BLaER1 (cell line): Measurements from ENCODE around the gene TM4SF18.

Experiments used
- H3K27ac ChIP-seq: shearing (Covaris generic); formaldehyde crosslinking; 2 replicates; pipeline ENCODE4 v1.8.1; 2022
- H3K27me3 ChIP-seq: shearing (Covaris generic); formaldehyde crosslinking; 2 replicates; pipeline ENCODE4 v1.8.1; 2022
- H3K36me3 ChIP-seq: shearing (Covaris generic); formaldehyde crosslinking; 2 replicates; pipeline ENCODE4 v1.8.1; 2022
- H3K4me1 ChIP-seq: shearing (Covaris generic); formaldehyde crosslinking; 2 replicates; pipeline ENCODE4 v1.8.1; 2022
- H3K4me2 ChIP-seq: shearing (Covaris generic); formaldehyde crosslinking; 2 replicates; pipeline ENCODE4 v1.8.1; 2022
- H3K4me3 ChIP-seq: shearing (Covaris generic); formaldehyde crosslinking; 2 replicates; pipeline ENCODE4 v1.8.1; 2022
- H3K9ac ChIP-seq: shearing (Covaris generic); formaldehyde crosslinking; 2 replicates; pipeline ENCODE4 v1.8.1; 2022
- H3K9me3 ChIP-seq: shearing (Covaris generic); formaldehyde crosslinking; 2 replicates; pipeline ENCODE4 v1.8.1; 2022
- H4K20me1 ChIP-seq: shearing (Covaris generic); formaldehyde crosslinking; 2 replicates; pipeline ENCODE4 v1.8.1; 2022
- Cebpa-rat ChIP-seq: shearing (Covaris generic); IDR thresholded peaks from 2 replicates; pipeline ENCODE4 v1.8.1; 2022

The TM4SF18 gene

DNA sequence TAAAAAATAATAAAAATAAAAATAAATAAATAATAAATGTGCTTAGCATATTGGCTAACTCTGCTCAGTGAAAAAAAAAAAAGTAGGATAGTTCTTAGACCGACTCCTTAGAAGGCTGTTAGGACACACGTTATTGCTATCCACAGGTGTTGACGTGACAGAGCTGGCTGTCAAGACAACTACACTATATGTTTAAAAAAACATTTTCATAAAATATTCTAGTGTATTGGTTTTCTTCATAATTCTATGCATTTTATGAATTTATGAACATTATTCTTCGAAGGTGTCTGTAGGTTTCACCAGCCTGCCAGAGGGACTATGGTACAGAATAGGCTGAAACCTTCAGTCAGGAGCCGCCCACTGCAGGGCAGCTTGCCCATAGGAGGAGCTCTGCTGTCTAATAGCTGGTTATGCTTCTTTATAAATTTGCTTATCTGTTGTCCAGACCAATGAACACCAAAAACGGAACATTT lies 34.8 kb upstream of the TM4SF18 start:
- Histone ChIP-seq H3K9me3 (no peaks in the 10 kb centered on the region), H3K4me2 (no peak overlapping the region)

DNA sequence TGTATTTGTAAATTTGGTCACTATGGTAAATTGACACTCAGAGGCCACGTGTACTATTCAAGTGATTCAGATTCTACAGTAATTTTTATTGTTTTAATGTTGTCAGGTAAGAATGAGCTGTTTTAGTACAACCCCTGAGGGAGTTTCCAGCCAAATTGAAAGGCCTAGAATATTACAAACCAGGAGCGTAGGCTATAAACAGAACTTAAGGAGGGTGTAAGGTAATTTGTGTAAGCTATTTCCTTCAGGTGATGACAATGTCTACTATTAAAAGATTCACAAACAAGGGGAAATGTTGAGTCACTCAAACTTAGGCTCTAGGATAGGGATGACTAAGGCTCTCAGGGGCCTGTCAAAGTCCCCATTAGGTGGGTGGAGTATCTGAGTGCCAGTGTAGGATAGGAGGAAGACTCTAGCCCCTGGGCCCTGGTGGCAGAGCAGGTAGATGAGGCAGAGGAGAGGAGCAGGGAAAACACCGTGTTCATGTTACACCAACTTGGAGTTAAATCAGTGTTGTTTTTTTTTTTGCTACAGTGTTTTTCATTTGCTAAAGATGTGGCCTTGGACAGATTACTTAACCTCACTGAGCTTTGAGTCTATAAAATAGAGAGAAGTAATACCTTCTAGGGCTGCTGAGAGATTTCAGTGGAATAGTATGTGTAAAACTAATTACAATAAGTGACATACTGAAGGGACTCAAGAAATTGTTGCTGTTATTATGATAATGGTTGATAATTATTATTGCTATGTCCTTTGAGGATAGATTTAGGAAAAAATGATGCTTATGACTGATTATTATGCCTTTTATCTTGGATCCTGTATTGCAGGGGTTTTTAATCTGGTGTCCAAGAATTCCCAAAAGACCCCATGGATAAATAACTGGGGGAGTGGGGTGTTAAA lies 33.8 kb upstream of the TM4SF18 start:
- no peak overlapping the region for H3K9ac ChIP-seq
- TF ChIP-seq Cebpa-rat, result no peak
- no peak overlapping the region for H3K27ac ChIP-seq
- H4K20me1 ChIP-seq, result no peaks in the 10 kb centered on the region
- H3K9me3 ChIP-seq, result no peaks in the 10 kb centered on the region
- H3K27me3 ChIP-seq, result no peaks in the 10 kb centered on the region
- H3K4me1 ChIP-seq, result no peaks in the 10 kb centered on the region
- H3K4me2 ChIP-seq, result no peak overlapping the region
- H3K4me3 ChIP-seq, result no peak overlapping the region
- H3K36me3 ChIP-seq, result no peaks in the 10 kb centered on the region

More for the DNA sequence above, 34.8 kb upstream of the TM4SF18 start:
- Histone ChIP-seq H3K9ac (no peak overlapping the region), H4K20me1 (no peaks in the 10 kb centered on the region), H3K4me3 (no peak overlapping the region), H3K27ac (no peak overlapping the region), H3K4me1 (no peaks in the 10 kb centered on the region), H3K36me3 (no peaks in the 10 kb centered on the region), H3K27me3 (no peaks in the 10 kb centered on the region)
- TF ChIP-seq Cebpa-rat, result no peak

DNA sequence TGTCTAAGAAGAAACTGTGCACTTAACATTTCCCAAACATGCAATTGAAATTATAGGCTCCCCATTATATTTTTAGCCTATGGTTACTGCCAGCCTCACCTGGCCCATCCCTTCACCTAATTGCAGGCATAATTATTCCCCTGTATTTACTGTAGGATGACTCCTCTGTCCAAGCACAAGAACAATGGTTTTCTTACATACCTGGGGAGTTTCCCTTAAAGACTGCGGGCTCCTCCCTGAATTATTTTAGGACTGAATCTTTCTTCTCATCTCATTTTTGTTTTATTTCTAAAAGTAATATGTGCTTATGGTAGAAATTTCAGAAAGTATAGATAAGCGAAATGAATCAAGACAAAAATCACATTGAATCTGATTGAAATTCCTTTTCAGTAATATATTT lies 32.6 kb upstream of the TM4SF18 start:
- H3K4me1 ChIP-seq, result no peaks in the 10 kb centered on the region
- no peak overlapping the region for H3K27ac ChIP-seq
- TF ChIP-seq Cebpa-rat, result no peak
- H3K36me3 ChIP-seq, result no peaks in the 10 kb centered on the region
- no peak overlapping the region for H3K9ac ChIP-seq
- H4K20me1 ChIP-seq, result no peaks in the 10 kb centered on the region
- no peak overlapping the region for H3K4me2 ChIP-seq
- H3K27me3 ChIP-seq, result no peaks in the 10 kb centered on the region
- no peaks in the 10 kb centered on the region for H3K9me3 ChIP-seq
- H3K4me3 ChIP-seq, result no peak overlapping the region

DNA sequence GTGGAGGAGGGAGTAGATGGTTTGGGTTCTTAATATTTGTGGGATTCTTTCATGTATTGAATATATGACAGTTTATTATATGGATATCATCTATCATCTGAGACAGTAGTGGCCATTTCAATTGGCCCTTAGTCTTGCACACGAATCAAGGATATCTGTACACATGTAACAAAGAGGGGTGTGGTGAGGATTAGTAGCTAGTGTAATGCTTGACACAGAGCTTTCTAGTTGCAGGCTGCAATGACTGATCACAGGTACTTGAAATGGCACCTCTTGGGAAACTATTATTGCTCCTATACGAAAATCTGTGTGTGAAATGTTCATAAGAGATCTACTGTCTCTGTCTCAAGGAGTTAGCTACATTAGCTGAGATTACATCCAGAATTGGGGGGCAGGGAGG lies 31.2 kb upstream of the TM4SF18 start:
- Histone ChIP-seq H3K4me2 (no peak overlapping the region), H3K27me3 (no peaks in the 10 kb centered on the region), H4K20me1 (no peaks in the 10 kb centered on the region), H3K9ac (no peak overlapping the region), H3K36me3 (no peaks in the 10 kb centered on the region), H3K9me3 (no peaks in the 10 kb centered on the region), H3K4me1 (no peaks in the 10 kb centered on the region), H3K27ac (no peak overlapping the region), H3K4me3 (no peak overlapping the region)
- TF ChIP-seq Cebpa-rat, result no peak

DNA sequence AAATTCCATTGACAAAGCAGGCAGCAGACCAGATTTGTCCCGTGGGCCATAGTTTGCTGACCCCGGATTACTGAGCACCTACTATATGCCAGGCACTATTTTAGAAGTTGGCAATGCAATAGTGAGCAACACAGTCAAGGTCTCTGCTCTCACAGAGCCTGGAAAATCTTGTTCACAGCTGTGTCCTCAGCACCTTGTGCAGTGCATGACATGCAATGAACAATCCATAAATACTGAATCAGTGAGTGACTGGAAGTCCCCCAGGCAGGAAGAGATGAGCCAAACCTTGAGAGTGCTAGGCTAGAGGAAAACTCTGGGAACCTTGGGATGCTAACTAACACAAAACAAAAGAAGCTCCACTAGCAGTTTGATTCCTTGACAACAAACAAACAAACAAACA lies 29.6 kb upstream of the TM4SF18 start:
- Histone ChIP-seq H3K4me2 (no peak overlapping the region), H4K20me1 (no peaks in the 10 kb centered on the region), H3K9me3 (no peaks in the 10 kb centered on the region), H3K36me3 (no peaks in the 10 kb centered on the region), H3K9ac (no peak overlapping the region), H3K27me3 (no peaks in the 10 kb centered on the region), H3K4me3 (no peak overlapping the region), H3K4me1 (no peaks in the 10 kb centered on the region), H3K27ac (no peak overlapping the region)
- no peak for TF ChIP-seq Cebpa-rat

DNA sequence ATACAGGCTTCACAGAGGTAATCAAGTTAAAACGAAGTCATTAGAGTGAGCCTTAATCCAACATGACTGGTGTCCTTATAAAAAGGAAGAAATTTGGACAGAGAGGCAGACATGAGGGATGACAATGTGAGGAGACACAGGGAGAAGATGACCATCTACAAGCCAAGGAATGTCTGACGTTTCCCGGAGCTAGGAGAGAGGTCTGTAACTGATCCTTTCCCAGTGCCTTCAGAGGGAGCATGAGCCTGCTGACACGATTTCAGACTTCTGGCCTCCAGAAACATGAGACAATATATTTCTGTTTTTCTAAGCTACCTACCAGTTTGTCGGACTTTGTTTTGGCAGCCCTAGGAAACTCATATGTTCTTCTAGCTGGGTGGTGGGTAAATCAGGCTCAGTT lies 28.9 kb upstream of the TM4SF18 start:
- Histone ChIP-seq H3K9me3 (no peaks in the 10 kb centered on the region), H3K9ac (no peak overlapping the region), H3K4me1 (no peaks in the 10 kb centered on the region), H3K27me3 (no peaks in the 10 kb centered on the region), H3K36me3 (no peaks in the 10 kb centered on the region), H3K27ac (no peak overlapping the region), H3K4me3 (no peak overlapping the region), H3K4me2 (no peak overlapping the region), H4K20me1 (no peaks in the 10 kb centered on the region)
- TF ChIP-seq Cebpa-rat, result no peak

DNA sequence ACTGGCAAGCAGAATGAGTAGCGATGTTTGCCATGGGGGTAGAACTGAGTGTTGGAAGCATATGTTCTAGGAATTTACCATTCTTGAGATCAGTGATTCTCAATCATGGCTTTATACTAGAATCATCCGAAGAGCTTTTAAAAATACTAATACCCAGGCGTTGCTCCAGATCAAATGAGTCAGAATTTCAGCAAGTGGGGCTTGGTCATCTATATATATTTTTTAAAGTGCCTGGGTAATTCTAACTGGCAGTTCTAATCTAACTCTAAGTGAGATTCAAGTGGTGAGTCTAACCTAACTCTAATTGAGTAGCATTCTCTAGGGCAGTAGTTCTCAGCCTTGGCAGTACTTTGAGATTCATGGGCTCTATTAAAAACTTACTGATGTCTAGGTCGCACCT lies 23.2 kb upstream of the TM4SF18 start:
- TF ChIP-seq Cebpa-rat, result no peak
- no peaks in the 10 kb centered on the region for H3K4me1 ChIP-seq

DNA sequence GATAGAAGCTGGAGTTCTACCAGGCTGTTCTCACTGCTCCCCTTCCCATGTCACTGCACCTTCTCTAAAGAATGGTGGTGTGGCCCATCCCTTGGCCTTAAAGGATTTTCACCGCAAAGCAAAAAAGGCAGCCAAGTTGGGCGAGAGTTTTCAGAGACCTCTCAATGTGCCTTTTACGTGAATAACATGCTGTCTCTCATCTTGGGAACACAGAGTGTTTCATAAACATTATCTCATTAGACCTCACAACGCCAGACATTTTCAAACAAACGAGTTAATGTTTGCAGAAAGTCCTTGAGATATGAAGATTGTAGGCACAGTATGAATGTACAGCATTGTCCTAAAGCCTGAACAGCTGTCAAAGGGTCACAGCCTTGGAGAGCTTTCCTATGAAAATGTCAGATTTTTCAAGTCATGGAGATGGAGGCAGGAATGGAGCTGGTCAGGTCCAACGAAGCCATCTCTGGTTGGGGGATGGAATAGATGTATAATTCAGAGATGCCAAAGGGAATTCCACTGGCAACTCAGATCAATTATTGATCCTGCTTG lies 22.7 kb upstream of the TM4SF18 start:
- H3K4me2 ChIP-seq, result no peak overlapping the region
- no peaks in the 10 kb centered on the region for H4K20me1 ChIP-seq
- H3K36me3 ChIP-seq, result no peaks in the 10 kb centered on the region
- H3K4me1 ChIP-seq, result no peaks in the 10 kb centered on the region
- no peak for TF ChIP-seq Cebpa-rat
- no peak overlapping the region for H3K27ac ChIP-seq
- no peaks in the 10 kb centered on the region for H3K27me3 ChIP-seq
- no peak overlapping the region for H3K4me3 ChIP-seq
- H3K9me3 ChIP-seq, result no peaks in the 10 kb centered on the region
- no peak overlapping the region for H3K9ac ChIP-seq

More for the DNA sequence above, 23.2 kb upstream of the TM4SF18 start:
- no peak overlapping the region for H3K4me2 ChIP-seq
- H3K9ac ChIP-seq, result no peak overlapping the region
- H3K9me3 ChIP-seq, result no peaks in the 10 kb centered on the region
- H3K36me3 ChIP-seq, result no peaks in the 10 kb centered on the region
- no peak overlapping the region for H3K27ac ChIP-seq
- no peak overlapping the region for H3K4me3 ChIP-seq
- no peaks in the 10 kb centered on the region for H3K27me3 ChIP-seq
- H4K20me1 ChIP-seq, result no peaks in the 10 kb centered on the region

DNA sequence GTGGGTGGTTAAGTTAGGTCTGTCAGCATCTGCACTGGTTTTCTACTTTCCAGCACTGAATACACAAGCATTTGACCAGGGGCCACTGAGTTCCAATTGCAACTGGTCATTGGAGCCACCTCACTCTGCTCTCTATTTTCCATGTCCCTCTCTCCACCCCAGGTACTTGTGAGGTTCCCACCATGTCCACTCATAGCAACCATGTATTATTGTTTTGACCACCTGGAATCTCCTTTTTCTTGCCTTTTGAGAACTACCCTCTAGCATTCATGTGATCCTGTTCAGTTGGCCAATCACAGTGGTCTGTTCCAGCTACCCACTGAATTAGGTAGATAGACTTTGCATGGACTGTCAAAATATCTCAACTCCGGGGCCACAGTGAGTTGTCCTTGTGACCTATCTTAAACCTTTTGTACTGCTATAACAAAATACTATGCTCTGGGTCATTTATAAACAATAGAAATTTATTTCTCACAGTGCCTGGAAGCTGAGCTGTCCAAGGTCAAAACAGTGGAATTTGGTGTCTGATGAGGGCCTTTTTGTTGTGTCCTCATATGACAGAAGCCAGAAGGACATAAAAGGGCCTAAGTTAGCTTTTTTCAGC lies 20.2 kb upstream of the TM4SF18 start:
- Histone ChIP-seq H3K27ac (no peak overlapping the region), H3K9ac (no peak overlapping the region), H3K36me3 (no peaks in the 10 kb centered on the region), H4K20me1 (no peaks in the 10 kb centered on the region), H3K4me3 (no peak overlapping the region), H3K4me2 (no peak overlapping the region), H3K9me3 (no peaks in the 10 kb centered on the region), H3K4me1 (no peaks in the 10 kb centered on the region), H3K27me3 (no peaks in the 10 kb centered on the region)
- TF ChIP-seq Cebpa-rat, result no peak

DNA sequence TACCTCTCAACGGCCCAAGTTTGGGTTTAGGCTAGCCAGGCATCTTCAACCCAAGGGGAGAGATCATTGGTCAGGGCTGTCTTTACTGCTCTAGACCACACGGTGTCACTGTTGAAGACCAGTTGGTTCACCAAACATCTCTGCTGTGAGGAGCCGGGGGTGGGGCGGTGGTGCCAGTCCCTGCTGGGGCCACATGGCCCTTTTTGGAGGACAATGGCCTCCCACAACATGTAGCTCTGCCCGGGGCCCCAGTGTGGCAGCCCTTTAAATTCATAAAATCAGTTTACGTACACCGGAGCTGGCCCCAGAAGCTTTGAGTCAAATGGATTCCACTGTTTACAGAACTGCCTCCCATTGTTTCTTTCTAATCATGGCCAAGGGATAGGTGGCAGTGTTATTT lies 19.1 kb upstream of the TM4SF18 start:
- Histone ChIP-seq H3K4me3 (no peak overlapping the region), H3K4me1 (no peaks in the 10 kb centered on the region)
- TF ChIP-seq Cebpa-rat, result no peak

More for the DNA sequence above, 19.1 kb upstream of the TM4SF18 start:
- Histone ChIP-seq H3K9me3 (no peaks in the 10 kb centered on the region), H3K4me2 (no peak overlapping the region), H3K9ac (no peak overlapping the region), H4K20me1 (no peaks in the 10 kb centered on the region), H3K27me3 (no peaks in the 10 kb centered on the region), H3K27ac (no peak overlapping the region), H3K36me3 (no peaks in the 10 kb centered on the region)
